Fibroblast of skin of right biceps (primary cell): Measurements from ENCODE around the gene TAX1BP1.
"Not testable (repeated sequence)": the region's sequence is repeated elsewhere in the genome, so short reads cannot be mapped to it uniquely, and the experiment has no call there.

Experiments used
- DNase-seq: peaks from one replicate; pipeline ENCODE4 v3.0.0-alpha.2; 2013

TAX1BP1 gene

GRCh38 chr7:27850531-27850930 is 110.6 kb downstream of the TAX1BP1 start:
- no peak for DNase-seq

GRCh38 chr7:27856703-27857485 is 116.9 kb downstream of the TAX1BP1 start:
- DNase-seq = not testable (repeated sequence)

- DNase-seq = no peak
These were observed 120.8 kb downstream of the TAX1BP1 start for GRCh38 chr7:27860800-27861199.

- no peak for DNase-seq
These were observed 121.8 kb downstream of the TAX1BP1 start for GRCh38 chr7:27861747-27862146.

- peak; percentile 44 for DNase-seq
These were observed 123.9 kb downstream of the TAX1BP1 start for GRCh38 chr7:27863880-27864279.

- no peak for DNase-seq
These were observed 126.3 kb downstream of the TAX1BP1 start for GRCh38 chr7:27866256-27866655.

GRCh38 chr7:27866828-27867672 is 127.1 kb downstream of the TAX1BP1 start:
- DNase-seq = no peak

- peak; percentile 60 for DNase-seq
These were observed 128.2 kb downstream of the TAX1BP1 start for GRCh38 chr7:27868131-27868550.

GRCh38 chr7:27869056-27869455 is 129.1 kb downstream of the TAX1BP1 start:
- no peak for DNase-seq

- no peak for DNase-seq
These were observed 130.6 kb downstream of the TAX1BP1 start for GRCh38 chr7:27870595-27870994.

GRCh38 chr7:27871086-27871485 is 131.1 kb downstream of the TAX1BP1 start:
- no peak for DNase-seq

GRCh38 chr7:27871866-27872265 is 131.9 kb downstream of the TAX1BP1 start:
- no peak for DNase-seq

- DNase-seq = peak; percentile 40
These were observed 132.7 kb downstream of the TAX1BP1 start for GRCh38 chr7:27872356-27873275.

GRCh38 chr7:27873981-27874957 is 134.3 kb downstream of the TAX1BP1 start:
- DNase-seq = peak; percentile 18

GRCh38 chr7:27875061-27875460 is 135.1 kb downstream of the TAX1BP1 start:
- DNase-seq = no peak

- no peak for DNase-seq
These were observed 135.9 kb downstream of the TAX1BP1 start for GRCh38 chr7:27875832-27876231.

- DNase-seq = no peak
These were observed 136.8 kb downstream of the TAX1BP1 start for GRCh38 chr7:27876756-27877155.
